ENCODE data around the gene LRCOL1.

The LRCOL1 gene

DNA sequence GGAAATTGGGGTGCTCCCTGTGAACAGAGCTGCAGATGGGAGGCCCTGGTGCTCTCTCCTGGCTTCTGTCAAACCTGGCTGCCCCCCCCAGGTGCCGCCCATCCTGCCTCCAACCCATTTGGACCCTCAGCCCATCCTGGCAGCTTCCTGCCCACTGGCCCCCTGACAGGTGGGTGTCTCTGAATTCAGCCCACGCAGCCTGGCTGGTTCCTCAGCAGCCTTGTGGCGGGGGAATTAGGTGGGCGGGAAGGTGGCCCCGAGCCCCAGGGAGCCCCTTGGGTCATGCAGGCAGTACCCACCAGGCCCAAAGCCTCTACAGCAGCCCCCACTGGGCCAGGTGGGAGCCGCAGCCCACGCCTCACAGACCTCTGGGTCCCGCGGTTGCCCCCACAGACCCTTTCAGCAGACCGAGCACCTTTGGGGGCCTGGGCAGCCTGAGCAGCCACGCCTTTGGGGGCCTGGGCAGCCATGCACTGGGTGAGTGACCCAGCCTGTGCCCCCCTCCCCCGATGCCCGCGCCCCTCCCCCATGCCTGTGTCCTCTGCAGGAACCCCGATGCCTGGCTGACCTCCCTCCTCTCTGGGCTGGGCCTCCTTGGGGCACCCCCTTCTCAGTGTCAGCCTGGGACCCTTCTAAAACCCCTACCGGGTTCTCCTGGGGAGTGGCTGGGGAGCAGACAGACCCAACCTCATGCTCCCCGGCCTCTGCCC, 28.9 kb downstream of the LRCOL1 start:
- no peak for DNase-seq (ENCODE audit: low read depth)

- DNase-seq (ENCODE audit: low read depth): no peak
These were observed 29.6 kb downstream of the LRCOL1 start for GRCh38 chr12:132580701-132581292.

- DNase-seq (ENCODE audit: low read depth): no peak
These were observed 30.6 kb downstream of the LRCOL1 start for GRCh38 chr12:132579744-132580143.

DNA sequence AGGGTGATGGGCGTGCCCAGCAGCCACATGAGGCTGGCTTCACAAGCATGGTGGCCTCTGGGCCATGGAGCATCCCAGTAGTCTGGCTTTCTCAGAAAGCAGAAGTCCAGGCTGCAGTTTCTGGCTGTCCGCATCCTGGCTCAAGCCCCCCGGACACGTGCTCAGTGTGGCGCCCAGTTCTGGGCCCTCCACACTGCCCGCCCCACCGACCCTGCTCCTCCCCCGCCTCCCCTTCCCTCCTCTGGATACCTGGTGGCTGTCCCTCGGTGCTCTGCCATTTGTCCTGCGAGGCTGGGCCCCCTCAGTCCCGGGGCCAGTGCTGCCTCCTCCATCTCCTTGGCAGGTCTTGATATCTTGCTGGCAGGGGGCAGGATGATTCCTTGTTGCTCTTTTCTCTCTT, 31.6 kb downstream of the LRCOL1 start:
- DNase-seq (ENCODE audit: low read depth): no peak

- DNase-seq (ENCODE audit: low read depth): no peak
These were observed 32.3 kb downstream of the LRCOL1 start for GRCh38 chr12:132578118-132578517.

- DNase-seq (ENCODE audit: low read depth): no peak
These were observed 33.0 kb downstream of the LRCOL1 start for GRCh38 chr12:132577191-132577920.

GRCh38 chr12:132576701-132577100, 33.7 kb downstream of the LRCOL1 start:
- DNase-seq (ENCODE audit: low read depth): no peak

GRCh38 chr12:132575661-132576060, 34.7 kb downstream of the LRCOL1 start:
- no peak for DNase-seq (ENCODE audit: low read depth)

- DNase-seq (ENCODE audit: low read depth): no peak
These were observed 35.9 kb downstream of the LRCOL1 start for GRCh38 chr12:132574271-132574996.

- no peak for DNase-seq (ENCODE audit: low read depth)
These were observed 37.3 kb downstream of the LRCOL1 start for GRCh38 chr12:132572801-132573760.

DNA sequence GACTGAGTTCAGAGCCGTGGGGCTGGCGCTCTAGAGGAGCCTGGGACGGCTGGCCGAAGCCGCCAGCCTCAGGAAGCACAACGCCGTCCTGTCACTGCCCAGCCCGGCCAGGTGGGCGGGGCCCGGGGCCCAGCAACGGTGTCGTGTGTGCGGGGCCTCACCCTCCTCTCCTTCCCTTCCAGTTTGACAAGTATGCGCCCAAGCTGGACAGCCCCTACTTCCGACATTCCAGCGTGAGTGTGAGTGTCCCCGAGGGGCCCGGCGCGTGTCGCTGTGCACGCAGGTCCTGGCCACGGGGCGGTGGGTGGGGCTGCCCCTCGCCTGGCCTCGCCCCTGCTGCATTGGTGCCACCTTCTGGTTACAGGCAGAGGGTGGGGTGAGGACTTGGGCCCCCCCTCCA, 38.3 kb downstream of the LRCOL1 start:
- no peak for DNase-seq (ENCODE audit: low read depth)

DNA sequence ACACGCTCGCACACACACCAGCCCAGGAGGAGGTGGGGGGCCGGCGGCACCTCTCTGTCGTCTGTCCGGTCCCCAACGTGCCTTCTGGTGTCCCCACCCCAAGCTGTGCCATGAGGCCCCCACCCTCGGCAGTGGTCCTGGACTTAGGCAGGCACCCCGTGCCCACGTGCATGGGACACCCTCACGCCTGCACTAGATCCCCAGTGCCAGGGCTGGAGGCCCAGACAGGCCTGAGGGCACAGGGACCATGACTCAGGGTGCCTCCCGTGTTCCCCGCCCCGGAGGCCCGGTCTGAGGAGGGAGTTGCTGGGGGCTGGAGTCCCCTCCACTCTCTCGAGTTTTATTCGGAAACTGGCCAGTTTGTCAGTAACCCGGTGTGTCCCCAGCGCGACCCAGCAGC, 38.8 kb downstream of the LRCOL1 start:
- DNase-seq (ENCODE audit: low read depth): no peak

- DNase-seq (ENCODE audit: low read depth): no peak
These were observed 39.3 kb downstream of the LRCOL1 start for GRCh38 chr12:132571051-132571450.

DNA sequence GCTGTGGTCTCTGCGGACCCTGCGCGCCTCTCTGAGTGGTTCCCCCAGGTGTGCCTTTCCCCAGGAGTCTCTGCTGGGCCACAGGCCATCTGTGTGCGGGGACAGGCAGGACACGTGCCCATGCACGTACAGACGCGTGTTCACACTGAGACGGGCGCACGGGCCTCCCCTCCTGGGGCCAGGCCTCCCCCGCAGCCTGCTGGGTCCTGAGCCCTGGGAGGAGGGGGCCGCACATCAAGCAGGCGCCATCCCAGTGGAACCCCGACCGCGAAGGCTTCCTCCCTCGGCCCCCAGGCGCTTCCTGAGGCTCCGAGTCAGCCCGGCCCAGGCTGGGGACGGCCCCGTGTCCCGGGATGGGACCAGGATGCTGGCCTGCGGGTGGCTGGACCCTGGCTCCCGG, 39.7 kb downstream of the LRCOL1 start:
- DNase-seq (ENCODE audit: low read depth): no peak

- DNase-seq (ENCODE audit: low read depth): no peak
These were observed 40.4 kb downstream of the LRCOL1 start for GRCh38 chr12:132569856-132570480.

- DNase-seq (ENCODE audit: low read depth): no peak
These were observed 41.4 kb downstream of the LRCOL1 start for GRCh38 chr12:132568826-132569480.

- DNase-seq (ENCODE audit: low read depth): no peak
These were observed 42.1 kb downstream of the LRCOL1 start for GRCh38 chr12:132568301-132568700.

- no peak for DNase-seq (ENCODE audit: low read depth)
These were observed 43.8 kb downstream of the LRCOL1 start for GRCh38 chr12:132566516-132567131.

DNA sequence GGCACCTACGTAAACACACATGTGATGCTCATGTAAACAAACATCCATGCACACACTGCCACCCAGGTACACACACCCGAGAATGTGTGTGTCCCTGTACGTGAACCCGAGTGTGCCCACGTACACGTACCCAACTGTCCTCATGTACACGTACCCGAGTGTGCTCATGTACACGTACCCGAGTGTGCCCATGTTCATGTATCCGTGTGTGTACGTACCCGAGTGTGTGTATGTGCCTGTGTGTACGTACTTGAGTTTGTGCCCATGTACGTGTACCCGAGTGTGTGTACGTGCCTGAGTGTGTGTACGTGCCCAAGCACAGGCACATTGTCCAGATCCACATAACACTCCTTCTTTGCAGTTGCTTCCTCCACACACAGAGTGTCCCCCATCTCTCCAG, 45.0 kb downstream of the LRCOL1 start:
- no peak for DNase-seq (ENCODE audit: low read depth)

DNA sequence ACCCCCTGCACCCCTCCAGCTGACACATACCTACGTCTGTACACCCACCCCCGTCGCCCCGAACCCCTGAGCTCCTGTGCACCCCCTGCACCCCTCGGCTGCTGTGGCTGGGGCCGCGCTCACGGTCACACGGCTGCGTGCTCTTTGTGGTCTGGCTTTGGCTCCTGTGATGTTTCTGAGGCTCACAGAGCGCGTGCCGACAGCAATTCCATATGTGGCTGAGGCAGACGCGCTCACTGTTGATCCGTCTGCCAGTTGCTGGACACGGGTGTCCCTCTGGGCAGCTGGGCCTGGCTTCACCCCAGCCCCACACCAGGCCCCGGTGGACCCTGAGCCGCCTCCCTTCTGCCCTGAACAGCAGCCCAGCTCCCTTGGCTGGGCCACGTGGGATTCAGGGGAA, 46.5 kb downstream of the LRCOL1 start:
- no peak for DNase-seq (ENCODE audit: low read depth)

Measured in stromal cell of bone marrow (primary cell).